RWPE2 (cell line): Measurements from ENCODE around the gene SLC2A6.

Source experiments
- ATAC-seq: fragments of 200-7000 bp; cut with Tn5 transposase; 3 replicates; pipeline ENCODE4 v1.9.1; 2021; ENCODE audit warnings: low read depth
- DNase-seq: peaks from one replicate; pipeline ENCODE4 v3.0.0-alpha.2; 2020; ENCODE audit warnings: low spot score
- H3K27ac ChIP-seq: fragments of 450-650 bp; 2 replicates; pipeline ENCODE4 v1.5.1; 2017; ENCODE audit warnings: mild to moderate bottlenecking; ENCODE audit not compliant: poor library complexity, severe bottlenecking
- H3K27me3 ChIP-seq: fragments of 250-450 bp; sonication (Bioruptor Pico); 2 replicates; pipeline ENCODE4 v1.5.1; 2021; ENCODE audit warnings: mild to moderate bottlenecking, moderate library complexity; ENCODE audit not compliant: insufficient read depth, poor library complexity, severe bottlenecking
- H3K36me3 ChIP-seq: fragments of 250-450 bp; sonication (Bioruptor Pico); 2 replicates; pipeline ENCODE4 v1.5.1; 2020; ENCODE audit warnings: low read depth, mild to moderate bottlenecking, moderate library complexity
- H3K4me1 ChIP-seq: fragments of 250-450 bp; sonication (Bioruptor Pico); 2 replicates; pipeline ENCODE4 v1.5.1; 2021; ENCODE audit warnings: mild to moderate bottlenecking, moderate library complexity; ENCODE audit not compliant: insufficient read depth, poor library complexity, severe bottlenecking
- H3K4me3 ChIP-seq: fragments of 250-450 bp; sonication (Bioruptor Pico); 2 replicates; pipeline ENCODE4 v1.5.1; 2021; ENCODE audit warnings: mild to moderate bottlenecking, moderate library complexity; ENCODE audit not compliant: severe bottlenecking
- H3K9me3 ChIP-seq: fragments of 250-450 bp; sonication (Bioruptor Pico); 2 replicates; pipeline ENCODE4 v1.5.1; 2021; ENCODE audit warnings: mild to moderate bottlenecking, moderate library complexity; ENCODE audit not compliant: severe bottlenecking
- CTCF ChIP-seq: fragments of 450-650 bp; IDR thresholded peaks from one replicate; pipeline ENCODE4 v1.5.1; 2017; ENCODE audit warnings: mild to moderate bottlenecking, moderate library complexity; ENCODE audit not compliant: poor library complexity, severe bottlenecking

SLC2A6 gene

GRCh38 chr9:133495327-133496293 is 16.7 kb upstream of the SLC2A6 start:
- no peaks in the 10 kb centered on the region for H3K36me3 ChIP-seq
- H3K9me3 ChIP-seq: no peaks in the 10 kb centered on the region
- H3K27ac ChIP-seq: no peak overlapping the region
- H3K4me3 ChIP-seq: no peak overlapping the region
- no peaks in the 10 kb centered on the region for H3K27me3 ChIP-seq
- ATAC-seq (no peak), DNase-seq (no peak)
- no peaks in the 10 kb centered on the region for H3K4me1 ChIP-seq
- no peak for TF ChIP-seq CTCF

DNA sequence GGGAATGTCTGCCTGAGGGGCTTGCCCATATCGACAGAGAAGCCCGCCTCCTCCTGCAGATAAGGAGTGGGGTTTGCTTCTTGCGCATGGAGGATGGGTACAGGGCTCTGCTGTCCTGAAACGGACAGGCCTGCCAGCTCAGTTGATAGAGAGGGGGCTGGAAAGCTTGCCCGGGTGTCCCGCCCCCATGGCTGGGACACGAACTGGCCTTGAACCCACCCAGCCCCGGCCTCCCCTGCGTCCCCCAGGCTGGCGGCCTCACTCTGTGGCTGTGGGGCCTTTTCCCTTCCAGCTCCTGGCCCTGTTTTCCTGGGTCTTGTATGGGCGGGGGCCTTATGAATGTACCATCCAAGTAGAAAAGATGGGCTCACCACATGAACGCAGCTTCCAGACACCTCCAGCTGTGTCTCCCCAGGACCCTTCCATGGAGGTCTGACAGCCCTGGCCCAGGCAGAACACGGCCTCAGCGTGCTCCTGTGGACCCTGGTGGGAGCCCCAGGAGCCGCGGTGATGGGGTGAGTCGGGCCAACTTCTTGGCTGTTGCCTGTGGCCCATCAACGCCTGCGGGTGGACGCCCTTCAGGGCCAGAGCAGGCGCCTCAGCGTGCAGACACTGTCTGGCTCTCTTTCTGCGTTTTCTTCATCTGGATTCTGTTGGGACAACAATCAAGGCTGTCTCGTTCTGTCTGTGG is 15.9 kb upstream of the SLC2A6 start:
- Histone ChIP-seq H3K9me3 (no peaks in the 10 kb centered on the region), H3K4me3 (no peak overlapping the region), H3K27ac (no peak overlapping the region), H3K4me1 (no peaks in the 10 kb centered on the region), H3K27me3 (no peaks in the 10 kb centered on the region), H3K36me3 (no peaks in the 10 kb centered on the region)
- DNase-seq (no peak), ATAC-seq (no peak)
- no peak for TF ChIP-seq CTCF

- TF ChIP-seq CTCF: no peak
- no peaks in the 10 kb centered on the region for H3K36me3 ChIP-seq
- H3K4me1 ChIP-seq: no peaks in the 10 kb centered on the region
- no peak overlapping the region for H3K4me3 ChIP-seq
- H3K9me3 ChIP-seq: no peaks in the 10 kb centered on the region
- ATAC-seq (no peak), DNase-seq (no peak)
- no peaks in the 10 kb centered on the region for H3K27me3 ChIP-seq
- no peak overlapping the region for H3K27ac ChIP-seq
These were observed 15.1 kb upstream of the SLC2A6 start for GRCh38 chr9:133493845-133494540.

DNA sequence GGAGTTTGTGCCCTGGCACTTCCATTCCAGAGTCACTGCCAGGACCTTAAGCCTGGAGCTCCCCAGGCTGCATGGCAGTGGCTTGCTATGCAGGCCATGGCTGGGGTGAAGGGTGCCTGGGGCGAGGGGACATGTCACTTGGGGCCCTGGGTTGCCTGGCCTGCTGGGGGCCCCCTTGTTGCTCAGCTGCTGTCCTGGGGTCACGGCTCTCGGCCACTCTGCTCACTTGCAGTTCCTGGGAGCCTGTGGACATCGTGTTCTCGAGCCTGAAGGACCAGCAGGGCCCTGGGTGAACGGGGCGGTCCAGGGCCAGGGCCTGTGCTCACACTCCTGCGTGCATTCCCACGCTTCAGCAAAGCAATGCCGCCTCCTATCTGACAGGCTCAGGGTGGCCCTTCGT is 14.5 kb upstream of the SLC2A6 start:
- Histone ChIP-seq H3K4me3 (no peak overlapping the region), H3K36me3 (no peaks in the 10 kb centered on the region), H3K4me1 (no peaks in the 10 kb centered on the region), H3K9me3 (no peaks in the 10 kb centered on the region), H3K27ac (no peak overlapping the region), H3K27me3 (no peaks in the 10 kb centered on the region)
- ATAC-seq: no peak
- DNase-seq: no peak
- TF ChIP-seq CTCF: no peak
